Epithelial cell of prostate (primary cell): ENCODE data around the gene GALNT11.
A peak's percentile ranks its signal among the peaks of the same experiment; 100 is the strongest.
"Not testable (repeated sequence)": the region's sequence is repeated elsewhere in the genome, so short reads cannot be mapped to it uniquely, and the experiment has no call there.

Source experiments
- DNase-seq: peaks from one replicate; pipeline ENCODE4 v3.0.0-alpha.2; 2011; ENCODE audit warnings: low read depth, low spot score
- H3K27ac ChIP-seq: fragments of 450-650 bp; 2 replicates; pipeline ENCODE4 v1.5.1; 2017; ENCODE audit warnings: mild to moderate bottlenecking

Gene GALNT11

GRCh38 chr7:152065800-152066344 lies 40.4 kb downstream of the GALNT11 start:
- not testable (repeated sequence) for H3K27ac ChIP-seq, DNase-seq

- H3K27ac ChIP-seq = peak overlapping the region; percentile 34
- DNase-seq = no peak
Observed at GRCh38 chr7:152072421-152072820, 46.9 kb downstream of the GALNT11 start.

DNA sequence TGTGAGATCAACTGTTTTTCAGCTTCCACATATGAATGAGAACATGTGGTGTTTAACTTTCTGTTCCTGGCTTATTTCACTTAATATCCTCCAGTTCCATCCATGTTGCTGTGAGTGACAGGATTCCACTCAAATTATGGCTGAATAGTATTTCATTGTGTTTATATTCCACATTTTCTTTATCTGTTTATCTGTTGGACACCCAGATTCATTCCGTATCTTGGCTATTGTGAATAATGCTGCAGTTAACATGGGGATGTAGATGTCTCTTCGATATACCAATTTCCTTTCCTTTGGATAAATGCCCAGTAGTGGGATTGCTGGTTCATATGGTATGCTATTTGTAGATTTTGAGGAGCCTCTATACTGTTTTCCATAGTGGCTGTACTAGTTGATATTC lies 47.9 kb downstream of the GALNT11 start:
- no peak for DNase-seq
- no peak overlapping the region for H3K27ac ChIP-seq

DNA sequence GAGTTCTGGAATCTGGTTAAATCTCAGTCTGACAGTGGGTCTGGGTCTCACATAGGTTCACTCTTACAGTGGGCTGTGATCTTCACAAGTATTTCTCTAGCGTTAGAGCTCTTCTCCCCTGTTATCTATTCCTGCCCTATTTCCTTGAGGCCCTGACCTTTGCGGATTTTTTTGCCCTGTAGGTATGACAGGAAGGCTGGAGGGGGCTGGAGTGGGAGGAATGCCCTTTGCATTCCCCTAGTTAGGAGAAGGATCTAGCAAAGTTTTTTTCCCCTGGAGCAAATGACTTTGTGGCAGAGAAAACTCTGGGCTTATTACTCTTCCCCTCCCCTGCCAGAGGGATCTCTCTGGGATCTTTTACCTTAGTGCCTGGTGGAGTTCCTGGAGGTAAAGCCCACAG lies 49.2 kb downstream of the GALNT11 start:
- H3K27ac ChIP-seq = no peak overlapping the region
- no peak for DNase-seq

- not testable (repeated sequence) for DNase-seq, H3K27ac ChIP-seq
Observed at GRCh38 chr7:152075379-152075778, 49.9 kb downstream of the GALNT11 start.

GRCh38 chr7:152076324-152076821 lies 50.9 kb downstream of the GALNT11 start:
- DNase-seq = no peak
- no peak overlapping the region for H3K27ac ChIP-seq

DNA sequence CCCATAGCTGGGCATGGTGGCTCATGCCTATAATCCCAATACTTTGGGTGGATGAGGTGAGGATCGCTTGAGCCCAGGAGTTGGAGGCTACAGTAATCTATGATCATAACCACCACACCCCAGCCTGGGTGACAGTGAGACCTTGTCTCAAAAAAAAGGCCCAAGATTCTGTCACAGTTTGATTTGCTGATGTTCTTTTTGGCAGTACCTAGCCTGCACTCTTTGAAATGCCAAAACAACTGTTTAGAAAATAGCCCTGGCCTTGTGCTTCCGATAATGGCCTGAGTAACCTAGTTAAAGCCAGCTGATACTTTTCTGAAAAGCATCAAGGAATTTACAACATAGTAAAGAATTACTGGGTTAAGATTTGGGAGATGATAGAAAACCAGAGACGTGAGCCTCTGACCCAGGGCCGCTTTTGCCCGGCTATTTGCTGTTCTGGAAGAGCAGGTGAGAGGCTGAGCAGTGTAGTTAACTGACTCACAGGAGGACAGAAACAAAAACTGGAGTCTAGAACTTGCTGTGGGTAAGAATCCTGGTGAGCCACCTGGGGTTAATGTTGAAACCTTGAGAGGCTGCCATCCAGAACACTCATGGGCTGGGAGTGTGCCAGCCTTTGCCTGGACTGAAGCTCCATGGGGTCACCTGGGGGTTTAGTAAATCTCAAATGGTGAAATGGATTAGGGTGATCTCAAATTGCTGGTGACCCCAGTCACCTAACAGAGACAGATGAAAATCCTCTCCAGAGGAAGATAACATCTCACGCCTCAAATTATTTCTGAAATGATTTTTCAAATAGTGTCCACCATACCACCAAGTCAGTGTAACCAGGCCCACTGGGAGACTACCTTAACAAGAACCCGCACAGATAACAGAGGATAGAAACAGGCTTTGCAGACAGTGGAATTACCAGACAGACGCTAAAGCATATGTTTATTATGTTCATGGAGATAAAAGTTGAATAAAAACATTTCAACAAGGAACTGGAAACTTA lies 51.8 kb downstream of the GALNT11 start:
- H3K27ac ChIP-seq = peak overlapping the region; percentile 14
- DNase-seq = peak; percentile 44

DNA sequence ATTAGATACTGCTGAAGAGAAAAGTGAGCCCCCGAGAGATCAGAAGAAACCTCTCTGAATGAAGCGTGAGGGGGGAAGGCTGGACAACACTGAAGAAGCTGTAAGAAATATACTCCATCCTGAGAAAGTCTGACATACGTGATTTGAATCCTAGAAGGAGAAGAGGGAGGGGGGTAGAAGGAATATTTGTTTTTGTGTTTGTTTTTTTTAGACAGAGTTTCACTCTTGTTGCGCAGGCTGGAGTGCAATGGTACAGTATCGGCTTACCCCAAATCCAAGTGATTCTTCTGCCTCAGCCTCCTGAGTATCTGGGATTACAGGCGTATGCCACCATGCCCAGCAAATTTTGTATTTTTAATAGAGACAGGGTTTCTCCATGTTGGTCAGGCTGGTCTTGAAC lies 52.6 kb downstream of the GALNT11 start:
- no peak overlapping the region for H3K27ac ChIP-seq
- DNase-seq = no peak

- DNase-seq = no peak
- no peak overlapping the region for H3K27ac ChIP-seq
Observed at GRCh38 chr7:152078786-152079185, 53.3 kb downstream of the GALNT11 start.

DNA sequence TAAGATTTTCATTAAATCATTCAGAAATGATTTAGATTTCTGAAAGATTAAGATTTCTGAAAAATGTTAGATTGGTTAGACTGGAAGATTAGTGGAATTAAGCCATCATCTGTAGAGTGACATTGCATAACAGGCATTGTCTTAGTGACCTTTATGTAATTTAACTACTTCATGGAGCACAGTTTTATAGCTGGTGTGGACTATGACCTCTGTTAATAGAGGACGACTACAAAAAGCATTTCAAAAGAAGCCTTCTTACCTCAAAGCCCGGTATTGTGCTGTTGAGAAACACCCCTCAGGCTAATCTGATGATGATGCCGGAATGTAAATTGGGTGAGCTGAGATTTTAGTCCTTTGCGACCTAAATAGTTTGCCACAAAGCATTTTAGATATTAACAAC lies 55.6 kb downstream of the GALNT11 start:
- no peak for DNase-seq
- peak overlapping the region; percentile 85 for H3K27ac ChIP-seq

DNA sequence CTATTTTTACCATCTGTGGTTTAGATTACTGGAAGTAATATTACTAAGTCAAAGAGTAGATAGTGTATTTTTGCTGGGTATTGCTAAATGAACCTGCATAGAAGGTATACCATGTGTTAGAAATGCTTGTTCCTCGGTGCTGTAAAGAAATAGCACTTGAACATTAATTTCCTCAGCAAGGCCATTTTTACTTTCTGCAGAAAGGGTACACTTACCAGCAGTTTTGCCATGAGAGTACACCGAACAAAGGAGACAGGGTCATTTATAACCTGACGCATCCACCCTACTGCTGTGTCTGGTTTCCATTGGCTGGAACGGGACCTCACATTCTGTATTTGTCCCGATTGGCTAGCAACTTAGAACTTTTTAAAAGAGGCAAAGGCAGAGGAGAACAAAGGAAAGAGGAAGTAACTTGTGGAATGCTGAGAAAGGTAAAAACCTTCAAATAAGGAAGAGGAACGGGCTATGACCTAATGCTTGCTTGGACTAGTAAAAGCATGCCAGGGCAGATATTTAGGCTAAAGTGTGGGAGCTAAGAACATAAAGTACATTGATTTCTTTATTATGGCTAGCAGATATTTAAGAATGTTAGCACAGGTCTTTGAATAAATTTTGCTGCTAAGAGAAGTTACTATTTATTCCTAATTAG lies 56.7 kb downstream of the GALNT11 start:
- H3K27ac ChIP-seq = peak overlapping the region; percentile 85
- peak; percentile 34 for DNase-seq

- no peak overlapping the region for H3K27ac ChIP-seq
- DNase-seq = no peak
Observed at GRCh38 chr7:152085131-152085530, 59.7 kb downstream of the GALNT11 start.

DNA sequence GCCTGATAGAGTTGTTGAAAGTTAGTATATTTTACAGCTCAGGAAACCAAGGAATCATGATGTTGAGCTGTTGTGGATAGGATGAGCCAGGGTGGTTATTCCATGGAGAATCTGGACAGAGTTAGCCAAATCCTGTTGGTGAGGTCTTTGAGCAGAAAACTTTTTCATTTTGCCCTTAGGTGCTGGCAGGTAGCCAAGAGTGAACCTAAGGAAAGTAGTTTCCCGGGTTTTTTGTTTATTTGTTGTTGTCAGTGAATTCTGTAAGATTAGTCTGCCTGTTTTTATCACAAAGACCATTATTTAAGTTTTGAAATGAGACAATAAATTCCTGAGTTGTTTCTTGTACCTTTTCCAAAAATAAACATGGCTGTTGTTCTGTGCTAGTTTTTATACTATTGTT lies 61.0 kb downstream of the GALNT11 start:
- no peak overlapping the region for H3K27ac ChIP-seq
- no peak for DNase-seq

- DNase-seq = no peak
- no peak overlapping the region for H3K27ac ChIP-seq
Observed at GRCh38 chr7:152089183-152089582, 63.7 kb downstream of the GALNT11 start.

DNA sequence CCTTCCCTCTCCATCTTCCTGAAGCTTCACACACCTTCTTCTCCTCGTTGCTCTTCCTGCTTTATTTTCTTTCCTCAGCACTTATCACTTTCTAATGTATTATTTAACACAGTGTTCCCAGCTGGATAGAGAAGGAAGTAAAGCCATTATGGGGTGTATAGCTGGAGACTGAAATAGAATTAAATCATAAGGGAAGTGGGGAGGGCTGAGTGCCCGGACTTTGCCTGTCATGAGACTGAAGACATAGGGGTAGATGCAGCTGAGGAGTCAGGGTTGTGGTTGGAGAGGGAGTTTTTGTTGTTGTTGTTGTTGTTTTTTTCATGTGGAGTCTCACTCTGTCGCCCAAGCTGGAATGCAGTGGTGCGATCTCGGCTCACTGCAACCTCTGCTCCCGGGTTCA lies 65.3 kb downstream of the GALNT11 start:
- no peak overlapping the region for H3K27ac ChIP-seq
- DNase-seq = no peak

DNA sequence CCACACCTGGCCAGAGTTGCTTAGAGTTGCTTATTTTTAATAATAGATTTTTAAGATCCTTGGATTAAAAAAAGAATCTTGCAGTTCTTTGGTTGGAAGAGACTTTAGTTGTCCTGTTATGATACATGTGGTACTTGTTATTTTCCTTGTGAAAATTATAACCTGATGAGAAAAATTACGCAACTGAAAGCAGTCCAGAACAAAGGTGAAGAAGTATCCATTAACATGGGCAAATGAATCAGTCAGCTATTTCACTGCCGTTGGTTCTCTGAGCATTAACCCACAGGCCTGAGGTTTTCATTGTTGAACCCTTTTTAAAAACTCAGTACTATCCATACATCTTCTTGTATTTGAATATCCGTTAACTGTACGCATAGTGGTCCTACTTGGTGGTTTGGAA lies 68.2 kb downstream of the GALNT11 start:
- H3K27ac ChIP-seq = no peak overlapping the region
- DNase-seq = no peak

DNA sequence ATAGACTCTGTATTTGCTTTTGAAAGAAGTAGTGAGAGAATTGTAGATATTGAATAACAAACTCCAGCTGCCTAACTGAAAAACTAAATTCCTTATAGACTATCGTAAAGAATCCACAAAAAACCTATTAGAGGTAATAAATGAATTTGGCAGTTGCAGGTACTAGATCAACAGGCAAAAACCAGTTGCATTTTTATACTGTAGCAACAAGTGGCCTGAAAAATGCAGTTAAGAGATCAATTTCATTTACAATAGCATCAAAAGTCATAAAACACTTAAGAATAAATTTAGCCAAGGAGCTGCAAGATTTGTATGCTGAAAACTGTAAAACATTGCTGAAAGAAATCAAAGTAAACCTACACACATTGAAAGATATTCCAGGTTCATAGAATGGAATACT lies 70.3 kb downstream of the GALNT11 start:
- H3K27ac ChIP-seq = no peak overlapping the region
- no peak for DNase-seq

- DNase-seq = no peak
- H3K27ac ChIP-seq = no peak overlapping the region
Observed at GRCh38 chr7:152097330-152097729, 71.9 kb downstream of the GALNT11 start.

GRCh38 chr7:152103066-152103465 lies 77.6 kb downstream of the GALNT11 start:
- no peak for DNase-seq

GRCh38 chr7:152103691-152104090 lies 78.2 kb downstream of the GALNT11 start:
- no peak for DNase-seq
- H3K27ac ChIP-seq = no peak overlapping the region

More at GRCh38 chr7:152103066-152103465, 77.6 kb downstream of the GALNT11 start:
- no peak overlapping the region for H3K27ac ChIP-seq

- no peak overlapping the region for H3K27ac ChIP-seq
- no peak for DNase-seq
Observed at GRCh38 chr7:152105205-152105604, 79.7 kb downstream of the GALNT11 start.
